CD4-positive, alpha-beta T cell treated with Interleukin-4 for 1 hour (primary cell): ENCODE data around the gene AP4S1.
"Not testable (repeated sequence)": the region's sequence is repeated elsewhere in the genome, so short reads cannot be mapped to it uniquely, and the experiment has no call there.

ENCODE experiments used
- DNase-seq, 2 donors: peaks; one replicate each; pipeline ENCODE4 v3.0.0-alpha.2; 2020 to 2022

Gene AP4S1

GRCh38 chr14:31009836-31010574, 15.4 kb upstream of the AP4S1 start:
- no peak for DNase-seq

- no peak for DNase-seq
Measured at GRCh38 chr14:31010935-31011334, 14.5 kb upstream of the AP4S1 start.

GRCh38 chr14:31013841-31014240, 11.6 kb upstream of the AP4S1 start:
- DNase-seq, result no peak

- DNase-seq, result no peak
Measured at GRCh38 chr14:31018057-31018645, 7.3 kb upstream of the AP4S1 start.

- no peak for DNase-seq
Measured at GRCh38 chr14:31020834-31021575, 4.4 kb upstream of the AP4S1 start.

- DNase-seq, result no peak
Measured at GRCh38 chr14:31021576-31021949, 3.9 kb upstream of the AP4S1 start.

GRCh38 chr14:31022386-31022785, 3.1 kb upstream of the AP4S1 start:
- DNase-seq, result no peak

GRCh38 chr14:31024010-31024480, 1.4 kb upstream of the AP4S1 start:
- no peak for DNase-seq

GRCh38 chr14:31024577-31025366, 677 bp upstream of the AP4S1 start:
- DNase-seq, result no peak

- DNase-seq, result no peak
Measured at GRCh38 chr14:31026077-31026449, 614 bp downstream of the AP4S1 start, which contains the start of gene STRN3. TSS of gene STRN3 (minus strand) at chr14:31026379. CDS start at chr14:31026185, 194 bp downstream.

- peak; percentile 93 to 94 for DNase-seq
Measured at GRCh38 chr14:31026450-31027235, 1.2 kb downstream of the AP4S1 start.

- DNase-seq, result no peak
Measured at GRCh38 chr14:31027847-31028246, 2.4 kb downstream of the AP4S1 start.

- DNase-seq, result no peak
Measured at GRCh38 chr14:31029016-31029970, 3.8 kb downstream of the AP4S1 start.

- no peak for DNase-seq
Measured at GRCh38 chr14:31030469-31030868, 5.0 kb downstream of the AP4S1 start.

- no peak for DNase-seq
Measured at GRCh38 chr14:31036552-31036951, 11.1 kb downstream of the AP4S1 start.

GRCh38 chr14:31037709-31038221, 12.3 kb downstream of the AP4S1 start:
- no peak for DNase-seq

- DNase-seq, result no peak
Measured at GRCh38 chr14:31038521-31039166, 13.2 kb downstream of the AP4S1 start.

- DNase-seq, result no peak
Measured at GRCh38 chr14:31042300-31042699, 16.9 kb downstream of the AP4S1 start.

- not testable (repeated sequence) for DNase-seq
Measured at GRCh38 chr14:31042893-31043292, 17.4 kb downstream of the AP4S1 start.

- DNase-seq, result no peak
Measured at GRCh38 chr14:31043379-31043778, 17.9 kb downstream of the AP4S1 start.
